K562 (cell line): ENCODE measurements around the gene ZSWIM2.

Source experiments
- CTCF ChIP-seq, 3 experiments: IDR thresholded peaks in 2 of 3; conservative IDR thresholded peaks in 1 of 3; 2 replicates each; pipeline ENCODE4 v1.5.1; 2011 to 2012; ENCODE audit warnings: low read length in 3 of 3, mild to moderate bottlenecking in 3 of 3, control low read depth in 2 of 3, improper control_type of control experiment in 1 of 3, inconsistent platforms in 1 of 3, low read depth in 1 of 3, mixed read lengths in 1 of 3, moderate library complexity in 1 of 3; ENCODE audit not compliant: insufficient read depth in 2 of 3
- FOXA1 ChIP-seq: fragments of 450-650 bp; IDR thresholded peaks from 2 replicates; pipeline ENCODE4 v1.6.1; 2016; ENCODE audit warnings: mild to moderate bottlenecking, borderline replicate concordance
- GABPB1 ChIP-seq: sonication (generic); formaldehyde crosslinking; IDR thresholded peaks from 2 replicates; pipeline ENCODE4 v1.8.0; 2022; ENCODE audit warnings: mild to moderate bottlenecking, missing genetic modification reagents
- HCFC1 ChIP-seq: IDR thresholded peaks from 2 replicates; pipeline ENCODE4 v1.6.1; 2012; ENCODE audit warnings: low read depth, low read length, improper control_type of control experiment
- JUND ChIP-seq, 2 experiments: IDR thresholded peaks; 2 replicates in 1 of 2; 3 replicates in 1 of 2; pipeline ENCODE4 v1.6.1; 2011; ENCODE audit warnings: borderline replicate concordance in 2 of 2, low read depth in 2 of 2, low read length in 2 of 2, improper control_type of control experiment in 1 of 2, missing biosample characterization in 1 of 2, missing genetic modification characterization in 1 of 2, missing genetic modification reagents in 1 of 2
- MAX ChIP-seq: sonication (generic); formaldehyde crosslinking; IDR thresholded peaks from 2 replicates; pipeline ENCODE4 v1.9.0; 2022; ENCODE audit warnings: mild to moderate bottlenecking, missing genetic modification reagents
- RCOR1 ChIP-seq, 2 experiments: IDR thresholded peaks; 2 replicates each; pipeline ENCODE4 v1.6.1; 2012; ENCODE audit warnings: low read depth in 2 of 2, low read length in 2 of 2, borderline replicate concordance in 1 of 2, improper control_type of control experiment in 1 of 2
- USF2 ChIP-seq: sonication (generic); formaldehyde crosslinking; IDR thresholded peaks from 2 replicates; pipeline ENCODE4 v1.5.0; 2020; ENCODE audit warnings: missing genetic modification reagents
- ZFX ChIP-seq: sonication (generic); formaldehyde crosslinking; IDR thresholded peaks from 2 replicates; pipeline ENCODE4 v1.8.0; 2022; ENCODE audit warnings: mild to moderate bottlenecking, missing genetic modification reagents, moderate library complexity
- ZNF224 ChIP-seq: sonication (generic); formaldehyde crosslinking; IDR thresholded peaks from 2 replicates; pipeline ENCODE4 v1.8.0; 2022; ENCODE audit warnings: mild to moderate bottlenecking, missing genetic modification reagents
- ZNF274 ChIP-seq: IDR thresholded peaks from 2 replicates; pipeline ENCODE4 v1.6.1; 2011; ENCODE audit warnings: low read depth, mild to moderate bottlenecking, low read length, moderate library complexity, borderline replicate concordance
- ZNF639 ChIP-seq, 2 experiments: fragments of 200-800 bp in 1 of 2; sonication (Bioruptor generic) in 1 of 2; sonication (generic) in 1 of 2; formaldehyde crosslinking in 1 of 2; IDR thresholded peaks in 1 of 2; conservative IDR thresholded peaks in 1 of 2; 2 replicates each; pipeline versions ENCODE4 v1.5.0 to v1.6.1; 2016 to 2020; ENCODE audit warnings: missing compliant biosample characterization in 1 of 2, missing genetic modification characterization in 1 of 2, missing genetic modification reagents in 1 of 2

- TF ChIP-seq HCFC1 (no peak), ZNF639 (CRISPR knock-in tag; conservative IDR thresholded peaks at IDR 0.05 in 1 of 2, IDR thresholded peaks at IDR 0.05 in 1 of 2) (no peak), GABPB1 (CRISPR knock-in tag) (no peak), RCOR1 (IDR thresholded peaks at IDR 0.05; ENCODE audit: borderline replicate concordance in 1 of 2, low read depth in 2 of 2, low read length in 2 of 2) (no peak), MAX (CRISPR knock-in tag) (no peak), ZNF274 (no peak), JUND (IDR thresholded peaks at IDR 0.05; ENCODE audit: borderline replicate concordance, low read depth, low read length) (no peak), JUND (tag; IDR thresholded peaks at IDR 0.05; ENCODE audit: borderline replicate concordance, low read depth, low read length) (no peak), CTCF (IDR thresholded peaks at IDR 0.05 in 2 of 3, conservative IDR thresholded peaks at IDR 0.05 in 1 of 3; ENCODE audit: insufficient read depth in 2 of 3, low read depth in 1 of 3, low read length in 3 of 3) (no peak), ZFX (CRISPR knock-in tag) (no peak), FOXA1 (no peak), USF2 (CRISPR knock-in tag) (no peak), ZNF224 (CRISPR knock-in tag) (no peak)
These were observed 6.2 kb upstream of the ZSWIM2 start for GRCh38 chr2:186855216-186855615.
